ENCODE results near the gene ANKRD44. TPM values are rescaled to one million over a fixed set of nuclear protein-coding genes. Genes with fewer than 3 reads are reported as not detected.

Gene ANKRD44
- total RNA-seq, 1 donor from 2014 or later: 11.2 TPM

- no peak for TF ChIP-seq CTCF (conservative IDR thresholded peaks at IDR 0.05)
- Mint-ChIP-seq H3K4me1 (peaks cover 24% of the 10 kb centered on the region), H3K27ac (ENCODE audit: unreplicated experiment) (no peak overlapping the region), H3K27me3 (ENCODE audit: low read depth) (no peaks in the 10 kb centered on the region), H3K9me3 (peaks cover 2% of the 10 kb centered on the region), H3K4me3 (no peak overlapping the region), H3K36me3 (ENCODE audit: low read depth) (no peaks in the 10 kb centered on the region)
- no peak for DNase-seq (ENCODE audit: low read depth, low spot score)
Observed at GRCh38 chr2:196963043-196963442, 347.5 kb downstream of the ANKRD44 start.

- DNase-seq (ENCODE audit: low read depth, low spot score): no peak
- no peak overlapping the region for H3K4me3 Mint-ChIP-seq
- H3K9me3 Mint-ChIP-seq: no peaks in the 10 kb centered on the region
- H3K4me1 Mint-ChIP-seq: peaks cover 26% of the 10 kb centered on the region
- no peak overlapping the region for H3K27ac Mint-ChIP-seq (ENCODE audit: unreplicated experiment)
- H3K36me3 Mint-ChIP-seq (ENCODE audit: low read depth): no peaks in the 10 kb centered on the region
- H3K27me3 Mint-ChIP-seq (ENCODE audit: low read depth): no peaks in the 10 kb centered on the region
- no peak for TF ChIP-seq CTCF (conservative IDR thresholded peaks at IDR 0.05)
Observed at GRCh38 chr2:196962325-196962724, 348.3 kb downstream of the ANKRD44 start.

- DNase-seq (ENCODE audit: low read depth, low spot score): no peak
- no peak for TF ChIP-seq CTCF (conservative IDR thresholded peaks at IDR 0.05)
- H3K36me3 Mint-ChIP-seq (ENCODE audit: low read depth): no peaks in the 10 kb centered on the region
- H3K27me3 Mint-ChIP-seq (ENCODE audit: low read depth): no peaks in the 10 kb centered on the region
- peaks cover 22% of the 10 kb centered on the region for H3K4me1 Mint-ChIP-seq
- H3K9me3 Mint-ChIP-seq: no peaks in the 10 kb centered on the region
- no peak overlapping the region for H3K4me3 Mint-ChIP-seq
- no peak overlapping the region for H3K27ac Mint-ChIP-seq (ENCODE audit: unreplicated experiment)
Observed at GRCh38 chr2:196961889-196962288, 348.7 kb downstream of the ANKRD44 start.

- no peaks in the 10 kb centered on the region for H3K27me3 Mint-ChIP-seq (ENCODE audit: low read depth)
- H3K4me3 Mint-ChIP-seq: no peak overlapping the region
- peaks cover 24% of the 10 kb centered on the region for H3K4me1 Mint-ChIP-seq
- no peaks in the 10 kb centered on the region for H3K36me3 Mint-ChIP-seq (ENCODE audit: low read depth)
- no peak overlapping the region for H3K27ac Mint-ChIP-seq (ENCODE audit: unreplicated experiment)
- H3K9me3 Mint-ChIP-seq: no peaks in the 10 kb centered on the region
- TF ChIP-seq CTCF (conservative IDR thresholded peaks at IDR 0.05): no peak
- no peak for DNase-seq (ENCODE audit: low read depth, low spot score)
Observed at GRCh38 chr2:196959734-196960338, 350.7 kb downstream of the ANKRD44 start.

- DNase-seq (ENCODE audit: low read depth, low spot score): no peak
- no peak overlapping the region for H3K27ac Mint-ChIP-seq (ENCODE audit: unreplicated experiment)
- no peaks in the 10 kb centered on the region for H3K9me3 Mint-ChIP-seq
- TF ChIP-seq CTCF (conservative IDR thresholded peaks at IDR 0.05): no peak
- H3K27me3 Mint-ChIP-seq (ENCODE audit: low read depth): no peaks in the 10 kb centered on the region
- no peak overlapping the region for H3K4me3 Mint-ChIP-seq
- peaks cover 28% of the 10 kb centered on the region for H3K4me1 Mint-ChIP-seq
- no peaks in the 10 kb centered on the region for H3K36me3 Mint-ChIP-seq (ENCODE audit: low read depth)
Observed at GRCh38 chr2:196959281-196959680, 351.3 kb downstream of the ANKRD44 start.

Measured in neural crest cell (in vitro differentiated cells).